GM12873 (cell line): ENCODE results near the gene KAT2B.

Experiments used
- TF ChIP-seq, protein P1 (sequence below): IDR thresholded peaks from 2 replicates; pipeline ENCODE4 v1.5.1; 2012; ENCODE audit warnings: low read depth, mild to moderate bottlenecking, moderate library complexity, low read length, control low read depth; ENCODE audit not compliant: insufficient read depth; ENCODE audit errors: missing control alignments

KAT2B gene

DNA sequence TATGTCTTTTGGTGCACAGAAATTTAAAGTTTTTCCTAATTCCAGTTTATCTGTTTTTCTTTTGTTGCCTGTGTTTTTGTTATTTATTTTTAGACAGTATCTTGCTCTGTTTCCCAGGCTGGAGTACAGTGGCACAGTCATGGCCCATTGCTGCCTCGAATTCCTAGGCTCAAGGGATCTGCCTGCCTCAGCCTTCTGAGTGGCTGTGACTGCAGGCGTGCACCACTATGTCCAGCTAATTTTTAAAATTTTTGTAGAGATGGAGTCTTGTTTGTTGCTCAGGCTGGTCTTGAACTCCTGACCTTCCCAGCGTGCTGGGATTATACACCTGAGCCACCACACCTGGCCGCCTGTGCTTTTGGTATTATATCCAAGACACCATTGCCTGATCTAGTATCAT lies 22.8 kb downstream of the KAT2B start:
- TF ChIP-seq, protein P1, sequence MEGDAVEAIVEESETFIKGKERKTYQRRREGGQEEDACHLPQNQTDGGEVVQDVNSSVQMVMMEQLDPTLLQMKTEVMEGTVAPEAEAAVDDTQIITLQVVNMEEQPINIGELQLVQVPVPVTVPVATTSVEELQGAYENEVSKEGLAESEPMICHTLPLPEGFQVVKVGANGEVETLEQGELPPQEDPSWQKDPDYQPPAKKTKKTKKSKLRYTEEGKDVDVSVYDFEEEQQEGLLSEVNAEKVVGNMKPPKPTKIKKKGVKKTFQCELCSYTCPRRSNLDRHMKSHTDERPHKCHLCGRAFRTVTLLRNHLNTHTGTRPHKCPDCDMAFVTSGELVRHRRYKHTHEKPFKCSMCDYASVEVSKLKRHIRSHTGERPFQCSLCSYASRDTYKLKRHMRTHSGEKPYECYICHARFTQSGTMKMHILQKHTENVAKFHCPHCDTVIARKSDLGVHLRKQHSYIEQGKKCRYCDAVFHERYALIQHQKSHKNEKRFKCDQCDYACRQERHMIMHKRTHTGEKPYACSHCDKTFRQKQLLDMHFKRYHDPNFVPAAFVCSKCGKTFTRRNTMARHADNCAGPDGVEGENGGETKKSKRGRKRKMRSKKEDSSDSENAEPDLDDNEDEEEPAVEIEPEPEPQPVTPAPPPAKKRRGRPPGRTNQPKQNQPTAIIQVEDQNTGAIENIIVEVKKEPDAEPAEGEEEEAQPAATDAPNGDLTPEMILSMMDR, result no peak

DNA sequence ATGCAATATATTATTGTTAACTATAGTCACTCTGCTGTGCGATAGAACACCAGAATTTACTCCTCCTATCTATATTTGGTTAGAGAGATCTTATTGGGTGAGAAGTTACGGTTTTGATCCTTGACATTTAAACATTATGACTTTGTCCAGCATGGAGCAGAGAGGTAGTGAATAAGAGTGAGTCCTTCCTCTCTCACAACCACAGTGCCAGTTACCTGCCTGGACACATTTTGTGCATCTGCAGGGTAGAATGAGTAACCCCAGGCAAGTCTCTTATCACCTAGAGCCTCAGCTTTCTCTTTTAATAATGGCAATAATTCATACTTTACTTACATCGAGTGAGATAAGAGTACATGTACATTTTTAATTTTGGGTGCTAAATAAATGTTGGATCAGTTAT lies 24.1 kb downstream of the KAT2B start:
- TF ChIP-seq, protein P1, result no peak

DNA sequence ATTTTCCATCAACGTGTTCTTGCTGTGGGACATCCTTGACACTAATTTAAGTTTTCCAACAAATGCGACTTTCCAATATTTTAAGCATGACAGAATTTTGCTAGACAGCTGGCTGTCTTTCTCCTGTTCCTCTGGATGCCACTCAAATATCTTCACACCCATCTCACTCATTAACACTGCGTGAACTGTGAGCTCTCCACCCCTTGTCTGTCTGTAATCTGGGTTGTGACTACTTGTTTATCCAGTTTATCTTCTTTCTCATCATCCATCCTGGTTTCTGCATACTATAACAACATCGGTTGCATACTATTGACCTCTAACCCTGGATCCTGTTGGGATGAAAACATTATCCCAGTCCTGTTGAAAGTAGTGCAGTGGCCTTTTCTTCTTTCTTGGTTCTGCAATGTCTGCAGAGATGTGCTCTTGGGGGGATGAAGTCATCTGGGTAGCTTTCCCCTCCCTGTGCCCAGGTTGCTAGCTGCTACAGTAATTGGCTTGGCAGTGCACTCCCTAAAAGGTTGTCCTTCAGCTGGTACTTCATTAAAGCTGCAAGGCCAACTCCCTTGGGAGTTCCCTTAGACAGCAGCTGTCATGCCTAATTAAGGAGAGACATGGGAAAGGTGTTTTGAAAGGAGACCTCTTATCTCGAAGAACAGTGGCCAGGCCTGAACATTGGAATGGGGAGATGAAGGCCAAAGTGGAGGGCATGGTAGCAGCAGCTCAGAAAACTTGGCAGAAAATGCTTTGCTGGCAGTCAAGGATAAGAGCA lies 24.7 kb downstream of the KAT2B start:
- TF ChIP-seq, protein P1, result no peak

DNA sequence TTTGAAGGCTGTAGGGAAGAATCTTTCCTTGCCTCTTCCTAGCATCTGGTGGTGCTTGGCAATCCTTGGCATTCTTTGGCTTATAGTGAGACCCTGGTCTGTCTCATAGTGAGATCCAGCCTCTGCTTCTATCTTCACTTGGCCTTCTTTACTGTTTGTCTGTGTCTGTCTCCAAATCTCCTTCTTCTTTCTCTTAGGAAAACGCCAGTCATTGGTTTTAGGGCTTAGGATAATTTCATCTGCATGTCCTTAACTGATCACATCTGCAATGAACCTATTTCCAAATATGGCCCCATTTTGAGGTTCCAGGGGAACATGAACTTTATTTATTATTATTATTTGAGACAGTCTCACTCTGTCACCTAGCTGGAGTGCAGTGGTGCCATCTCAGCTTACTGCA lies 25.8 kb downstream of the KAT2B start:
- TF ChIP-seq, protein P1, result no peak

DNA sequence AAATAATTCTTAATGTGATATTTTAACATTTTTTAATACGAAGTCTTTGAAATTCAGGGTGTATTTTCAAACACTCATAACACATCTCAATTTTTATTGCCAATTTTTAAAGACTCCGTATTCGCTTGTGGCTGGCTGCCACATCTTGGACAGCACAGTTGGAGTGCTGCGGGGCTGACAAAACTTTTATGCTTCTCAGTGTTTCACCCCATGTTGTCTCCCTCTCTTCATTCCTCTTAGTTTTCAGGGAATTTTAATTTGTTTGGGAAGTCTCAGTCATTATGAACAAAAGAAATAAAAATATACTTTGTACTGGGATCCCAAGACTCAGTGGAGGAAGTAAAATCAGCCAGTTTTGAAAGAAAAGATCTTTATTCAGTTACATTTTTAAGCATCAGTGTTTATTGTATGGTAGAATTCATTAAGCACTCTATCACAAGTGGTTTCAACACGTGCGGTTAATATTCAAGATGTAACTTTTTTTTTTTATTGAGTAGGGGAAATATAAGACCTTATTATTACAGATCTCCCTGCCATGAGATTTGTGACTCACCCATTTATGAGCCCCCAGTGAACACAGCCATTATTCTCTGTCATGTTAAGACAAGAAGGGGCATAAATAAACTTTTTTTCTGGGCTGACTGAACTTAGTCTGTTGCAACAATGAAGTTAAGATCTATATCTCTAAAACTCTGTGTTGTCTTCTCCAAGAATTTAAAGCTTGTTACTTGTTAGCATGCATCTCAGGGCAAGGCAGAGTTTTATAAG lies 26.8 kb downstream of the KAT2B start:
- TF ChIP-seq, protein P1, result no peak

DNA sequence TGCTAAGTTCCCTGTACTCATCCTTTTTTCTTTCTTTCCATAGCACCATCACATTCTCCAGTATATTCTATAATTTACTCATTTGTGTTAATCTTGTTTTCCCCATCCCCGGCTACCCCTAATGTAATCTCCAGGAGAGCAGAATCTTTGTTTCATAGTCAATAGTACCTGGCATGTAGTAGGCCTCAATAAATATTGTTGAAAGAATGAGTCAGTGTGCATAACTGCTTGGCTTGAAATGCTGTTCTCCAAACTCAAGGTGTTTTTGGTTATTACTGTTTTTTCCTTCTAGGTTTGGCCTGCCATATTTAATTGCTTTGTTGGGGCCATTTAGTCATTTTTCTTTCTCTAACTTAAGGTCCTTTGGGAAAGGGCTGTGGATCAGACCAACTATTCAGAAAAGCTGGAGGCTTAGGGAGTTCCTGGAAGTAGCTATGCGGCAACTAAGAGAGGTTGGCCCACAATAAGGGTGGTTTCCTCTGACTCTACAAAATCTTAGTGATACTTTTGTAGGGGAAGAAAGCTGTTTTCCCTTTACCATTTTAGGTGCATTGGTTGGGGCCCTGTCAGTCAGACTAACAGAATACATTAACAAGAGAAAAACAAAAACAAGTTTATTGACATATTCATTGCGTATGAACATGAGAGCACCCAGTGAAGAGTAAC lies 28.4 kb downstream of the KAT2B start:
- TF ChIP-seq, protein P1, result no peak

DNA sequence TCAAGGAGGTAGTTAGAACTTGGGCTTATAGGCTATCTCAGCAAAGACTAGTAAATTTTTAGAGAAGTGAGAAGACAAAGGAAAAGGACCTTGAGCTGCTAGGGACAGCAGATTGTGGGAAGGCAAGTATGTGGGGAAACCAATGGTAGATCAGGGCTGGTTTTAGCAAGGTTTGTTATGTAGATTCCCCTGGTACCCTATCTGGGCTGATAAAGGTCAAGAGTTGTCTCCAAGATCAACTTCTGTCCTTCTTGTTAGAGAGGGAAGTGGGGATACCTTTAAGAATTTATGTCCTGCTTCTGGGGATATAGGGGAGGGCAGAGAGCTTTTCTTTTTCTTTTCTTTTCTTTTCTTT lies 28.9 kb downstream of the KAT2B start:
- TF ChIP-seq, protein P1, result no peak
